Adipocyte (in vitro differentiated cells): Measurements from ENCODE around the gene KAT2B.
"Not testable (repeated sequence)": the region's sequence is repeated elsewhere in the genome, so short reads cannot be mapped to it uniquely, and the experiment has no call there.

Source experiments
- DNase-seq: peaks from one replicate; pipeline ENCODE4 v3.0.0-alpha.2; 2015; ENCODE audit warnings: low read depth
- H3K27me3 ChIP-seq: replicated peaks from 2 replicates; pipeline ENCODE4 v1.7.0; 2013; ENCODE audit warnings: mild to moderate bottlenecking, low read length, moderate library complexity; ENCODE audit not compliant: control insufficient read depth, insufficient read depth
- H3K36me3 ChIP-seq: 2 replicates; pipeline ENCODE4 v1.7.0; 2013; ENCODE audit warnings: low read length, mild to moderate bottlenecking, moderate library complexity; ENCODE audit not compliant: control insufficient read depth, insufficient read depth, severe bottlenecking
- H3K4me1 ChIP-seq: 2 replicates; pipeline ENCODE4 v1.7.0; 2013; ENCODE audit warnings: mild to moderate bottlenecking, low read length, moderate library complexity; ENCODE audit not compliant: control insufficient read depth, insufficient read depth
- H3K4me3 ChIP-seq: 2 replicates; pipeline ENCODE4 v1.7.0; 2013; ENCODE audit warnings: mild to moderate bottlenecking, low read length, moderate library complexity
- H3K9ac ChIP-seq: 2 replicates; pipeline ENCODE4 v1.7.0; 2013; ENCODE audit warnings: mild to moderate bottlenecking, low read length, moderate library complexity
- H3K9me3 ChIP-seq: 2 replicates; pipeline ENCODE4 v1.7.0; 2013; ENCODE audit warnings: mild to moderate bottlenecking, low read length, moderate library complexity; ENCODE audit not compliant: control insufficient read depth

KAT2B gene

DNA sequence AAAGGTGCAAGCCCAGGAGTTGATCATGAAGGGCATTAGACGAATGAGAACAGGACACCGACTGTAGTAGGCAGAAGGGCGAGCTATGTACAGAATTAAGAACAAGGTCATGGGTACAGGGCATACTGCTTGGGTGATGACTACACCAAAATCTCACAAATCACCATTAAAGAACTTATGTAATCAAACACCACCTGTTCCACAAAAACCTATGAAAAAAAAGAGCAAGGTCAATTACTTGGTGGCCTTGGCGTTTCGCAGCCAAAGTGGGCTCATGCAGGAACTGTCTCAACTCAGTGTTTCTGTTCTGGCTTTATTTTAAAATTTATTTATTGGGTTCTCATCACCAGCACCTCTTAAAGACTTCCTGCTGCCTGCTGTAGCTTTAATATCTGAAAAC lies 2.1 kb downstream of the KAT2B start:
- no peak for DNase-seq
- H3K36me3 ChIP-seq = no peaks in the 10 kb centered on the region
- H3K9ac ChIP-seq = no peak overlapping the region
- H3K9me3 ChIP-seq = no peaks in the 10 kb centered on the region
- H3K4me1 ChIP-seq = peaks cover 16% of the 10 kb centered on the region
- H3K27me3 ChIP-seq = no peaks in the 10 kb centered on the region
- H3K4me3 ChIP-seq = no peak overlapping the region

DNA sequence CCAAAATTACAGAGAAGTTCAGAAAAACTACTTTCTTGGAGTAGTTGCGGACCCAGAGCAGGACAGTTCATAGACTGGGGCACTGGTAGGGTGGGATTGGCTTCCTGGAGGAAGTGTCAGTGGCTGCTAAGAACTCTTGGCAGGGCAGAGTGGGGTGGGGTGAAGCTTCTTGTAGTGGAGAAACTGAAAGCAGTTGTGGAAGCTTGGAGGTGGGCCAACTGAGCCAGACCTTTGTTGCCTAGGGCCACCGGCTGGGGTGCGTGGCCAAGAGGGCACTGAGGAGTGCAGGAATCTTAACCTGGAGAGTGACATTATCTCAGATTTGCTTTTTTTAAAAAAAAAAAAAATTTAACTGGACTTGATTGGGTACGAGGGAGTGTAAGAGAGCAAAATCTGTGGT lies 3.1 kb downstream of the KAT2B start:
- peak; percentile 51 for DNase-seq
- peaks cover 26% of the 10 kb centered on the region for H3K4me1 ChIP-seq
- H3K27me3 ChIP-seq = no peaks in the 10 kb centered on the region
- no peaks in the 10 kb centered on the region for H3K9me3 ChIP-seq
- peak overlapping the region; percentile 71 for H3K4me3 ChIP-seq
- peak overlapping the region; percentile 81 for H3K9ac ChIP-seq
- H3K36me3 ChIP-seq = no peaks in the 10 kb centered on the region

DNA sequence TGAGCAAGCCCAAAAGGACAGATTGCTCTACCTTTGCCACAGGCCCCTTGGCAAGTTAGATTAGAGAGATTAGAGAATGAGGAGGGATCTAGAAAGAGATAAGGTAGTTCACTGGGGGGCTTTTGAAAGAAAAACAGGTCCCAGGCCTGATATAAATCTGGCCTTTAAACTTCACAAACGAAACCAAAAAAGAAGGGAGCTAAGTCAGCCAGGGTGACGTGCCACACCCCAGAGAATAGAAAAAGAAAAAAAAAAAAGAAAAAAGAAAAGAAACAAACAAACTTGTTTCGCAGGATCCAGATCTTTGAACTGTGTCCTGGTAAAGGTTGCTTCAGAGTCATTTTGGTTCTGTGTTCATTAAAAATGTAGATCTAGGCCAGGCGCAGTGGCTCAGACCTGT lies 3.6 kb downstream of the KAT2B start:
- Histone ChIP-seq H3K27me3 (no peaks in the 10 kb centered on the region), H3K9ac (peak overlapping the region; percentile 81), H3K4me1 (peaks cover 29% of the 10 kb centered on the region), H3K36me3 (no peaks in the 10 kb centered on the region), H3K4me3 (peak overlapping the region; percentile 71), H3K9me3 (no peaks in the 10 kb centered on the region)
- DNase-seq = no peak

DNA sequence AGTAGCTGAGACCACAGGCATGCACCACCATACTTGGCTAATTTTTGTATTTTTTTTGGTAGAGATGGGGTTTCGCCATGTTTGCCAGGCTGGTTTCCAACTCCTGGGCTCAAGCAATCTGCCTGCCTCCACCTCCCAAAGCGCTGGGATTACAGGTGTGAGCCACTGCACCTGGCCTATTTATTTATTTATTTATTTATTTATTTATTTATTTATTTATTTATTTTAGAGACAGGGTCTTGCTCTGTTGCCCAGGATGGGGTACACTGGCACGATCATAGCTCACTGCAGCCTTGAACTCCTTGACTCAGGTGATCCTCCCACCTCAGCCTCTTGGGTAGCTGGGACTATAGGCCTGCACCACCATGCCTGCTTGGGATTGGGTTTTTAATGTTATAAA lies 4.9 kb downstream of the KAT2B start:
- H3K4me3 ChIP-seq, H3K36me3 ChIP-seq, H3K27me3 ChIP-seq, DNase-seq, H3K9ac ChIP-seq, H3K9me3 ChIP-seq: not testable (repeated sequence)
- H3K4me1 ChIP-seq = peaks cover 29% of the 10 kb centered on the region

DNA sequence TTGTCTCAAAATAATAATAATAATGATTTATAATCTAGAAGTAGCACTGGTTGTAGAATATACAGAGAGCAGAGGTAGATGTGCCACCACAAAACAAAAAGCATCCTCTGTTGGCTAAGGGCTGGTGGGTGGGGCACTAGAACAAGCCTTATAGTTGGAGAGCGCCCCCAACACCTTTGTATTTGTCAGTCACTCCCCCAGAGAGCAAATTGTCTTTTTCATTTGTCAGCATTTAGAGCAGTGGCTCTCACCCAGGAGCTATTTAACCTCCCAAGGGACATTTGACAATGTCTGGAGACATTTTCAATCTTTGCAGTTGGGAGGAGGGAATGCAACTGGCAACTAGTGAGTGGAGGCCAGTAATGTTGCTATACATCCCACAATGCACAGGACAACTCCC lies 6.3 kb downstream of the KAT2B start:
- Histone ChIP-seq H3K36me3 (no peaks in the 10 kb centered on the region), H3K27me3 (no peaks in the 10 kb centered on the region), H3K4me3 (no peak overlapping the region), H3K9me3 (no peaks in the 10 kb centered on the region), H3K4me1 (peaks cover 29% of the 10 kb centered on the region), H3K9ac (no peak overlapping the region)
- DNase-seq = no peak

DNA sequence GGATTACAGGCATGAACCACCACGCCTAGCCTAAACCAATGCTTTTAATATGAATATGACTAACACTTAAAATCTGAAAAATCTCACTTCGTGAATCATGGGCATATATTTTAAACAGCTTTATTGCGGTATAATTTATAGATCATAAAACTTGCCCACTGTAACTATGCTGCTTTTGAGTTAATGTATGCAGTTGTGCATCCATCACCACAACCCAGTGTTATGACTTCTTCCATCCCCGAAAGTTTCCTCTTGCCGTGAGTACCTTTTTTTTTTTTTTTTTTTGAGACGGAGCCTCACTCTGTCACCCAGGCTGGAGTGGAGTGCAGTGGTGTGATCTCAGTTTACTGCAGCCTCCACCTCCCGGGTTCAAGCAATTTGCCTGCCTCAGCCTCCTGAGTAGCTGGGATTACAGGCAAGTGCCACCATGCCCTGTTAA lies 7.1 kb downstream of the KAT2B start:
- Histone ChIP-seq H3K9me3 (no peaks in the 10 kb centered on the region), H3K9ac (no peak overlapping the region), H3K36me3 (no peaks in the 10 kb centered on the region), H3K4me3 (no peak overlapping the region), H3K27me3 (no peaks in the 10 kb centered on the region), H3K4me1 (peaks cover 25% of the 10 kb centered on the region)
- no peak for DNase-seq

DNA sequence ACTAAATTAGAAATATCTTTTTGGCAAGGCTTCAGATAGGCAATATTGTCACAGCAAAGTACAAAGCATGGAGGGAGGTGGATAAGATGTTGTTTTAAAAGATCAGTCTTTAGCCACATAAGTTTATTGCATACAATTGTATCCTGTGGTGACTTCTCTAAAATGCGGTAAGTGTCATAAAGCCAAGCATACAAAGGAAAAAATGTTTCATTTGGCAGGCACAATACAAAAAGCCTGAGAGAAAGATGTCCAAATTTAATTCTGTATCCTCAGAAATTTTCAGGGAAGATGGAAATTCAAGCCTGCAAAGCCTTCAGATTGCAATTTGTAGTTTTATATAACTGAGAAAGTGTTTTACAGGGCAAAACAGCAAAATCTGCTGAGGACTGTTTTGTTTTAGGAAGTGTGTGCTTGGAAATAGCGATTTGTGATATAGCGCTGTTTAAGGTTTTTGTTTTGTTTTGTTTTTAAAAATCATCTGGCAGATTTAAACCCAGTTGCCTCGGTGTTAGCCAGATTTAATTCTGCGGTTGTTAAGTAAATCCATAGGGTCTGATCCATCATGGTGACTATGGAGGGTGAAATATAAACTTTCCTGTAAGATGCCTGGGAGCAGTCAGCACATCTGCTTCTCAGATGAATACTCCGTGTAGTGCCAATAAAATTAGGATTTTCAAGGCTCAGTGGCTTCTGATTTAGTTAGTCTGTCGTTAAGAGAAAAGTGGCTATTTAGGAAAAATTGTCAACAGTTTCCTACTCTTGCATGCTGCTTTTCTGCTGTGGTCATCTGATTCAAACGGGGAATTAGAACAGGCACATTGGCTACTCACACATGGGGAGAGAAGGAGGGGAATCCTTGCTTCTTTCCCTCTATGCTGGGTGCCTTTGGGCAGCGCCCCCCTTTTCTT lies 8.0 kb downstream of the KAT2B start:
- Histone ChIP-seq H3K9ac (peak overlapping the region; percentile 68), H3K4me3 (peak overlapping the region; percentile 66), H3K4me1 (peaks cover 22% of the 10 kb centered on the region), H3K9me3 (no peaks in the 10 kb centered on the region), H3K36me3 (no peaks in the 10 kb centered on the region), H3K27me3 (no peaks in the 10 kb centered on the region)
- peak; percentile 24 for DNase-seq

DNA sequence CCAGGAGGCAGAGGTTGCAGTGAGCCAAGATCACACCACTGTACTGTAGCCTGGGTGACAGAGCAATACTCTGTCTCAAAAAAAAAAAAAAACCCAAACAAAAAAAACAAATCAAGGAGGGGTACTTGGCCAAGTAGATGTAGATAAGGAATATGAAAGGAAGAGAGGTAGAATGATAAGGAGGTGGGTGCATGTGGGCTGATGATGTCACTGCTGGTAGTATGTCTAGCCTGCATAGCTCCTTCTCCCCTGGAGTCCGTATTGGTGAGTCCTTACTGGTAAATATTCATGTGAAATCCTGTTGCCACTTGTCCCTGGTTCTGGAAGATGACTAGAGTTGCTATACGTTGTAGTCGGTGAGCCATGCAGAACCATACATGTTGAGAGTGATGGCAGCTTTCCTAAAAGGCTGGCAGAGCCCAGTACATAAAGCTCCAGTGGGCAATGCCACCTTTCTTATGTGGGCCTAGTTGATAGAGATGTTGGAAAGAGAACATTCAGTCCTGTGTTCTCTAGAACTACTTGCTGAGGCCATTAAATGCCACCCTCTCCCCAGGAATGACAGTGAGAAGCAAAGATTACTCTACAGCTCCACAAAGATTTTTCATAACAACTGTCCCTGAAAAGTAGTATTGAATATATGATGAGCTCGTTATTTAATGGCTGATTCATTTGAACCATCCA lies 11.0 kb downstream of the KAT2B start:
- Histone ChIP-seq H3K9me3 (no peaks in the 10 kb centered on the region), H3K4me3 (no peak overlapping the region), H3K27me3 (no peaks in the 10 kb centered on the region), H3K9ac (no peak overlapping the region), H3K36me3 (no peaks in the 10 kb centered on the region), H3K4me1 (peaks cover 29% of the 10 kb centered on the region)
- no peak for DNase-seq

DNA sequence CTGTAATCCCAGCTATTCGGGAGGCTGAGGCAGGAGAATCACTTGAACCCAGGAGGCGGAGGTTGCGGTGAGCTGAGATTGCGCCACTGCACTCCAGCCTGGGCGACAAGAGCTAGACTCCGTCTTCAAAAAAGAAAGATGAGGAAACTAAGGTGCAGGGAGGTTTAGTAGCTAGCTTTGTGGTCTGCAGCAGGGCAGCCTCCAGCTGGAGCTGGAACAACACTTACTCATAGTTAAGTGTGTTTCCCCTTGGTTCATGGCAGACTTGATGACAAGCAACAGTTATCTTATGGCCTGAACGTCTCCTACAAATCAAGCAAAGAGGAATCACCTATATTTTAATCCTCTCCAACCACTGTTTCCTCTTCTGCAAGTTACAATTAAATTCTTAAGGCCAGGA lies 12.6 kb downstream of the KAT2B start:
- no peak for DNase-seq
- Histone ChIP-seq H3K9ac (no peak overlapping the region), H3K9me3 (no peaks in the 10 kb centered on the region), H3K4me3 (no peak overlapping the region), H3K4me1 (peaks cover 38% of the 10 kb centered on the region), H3K36me3 (no peaks in the 10 kb centered on the region), H3K27me3 (no peaks in the 10 kb centered on the region)

DNA sequence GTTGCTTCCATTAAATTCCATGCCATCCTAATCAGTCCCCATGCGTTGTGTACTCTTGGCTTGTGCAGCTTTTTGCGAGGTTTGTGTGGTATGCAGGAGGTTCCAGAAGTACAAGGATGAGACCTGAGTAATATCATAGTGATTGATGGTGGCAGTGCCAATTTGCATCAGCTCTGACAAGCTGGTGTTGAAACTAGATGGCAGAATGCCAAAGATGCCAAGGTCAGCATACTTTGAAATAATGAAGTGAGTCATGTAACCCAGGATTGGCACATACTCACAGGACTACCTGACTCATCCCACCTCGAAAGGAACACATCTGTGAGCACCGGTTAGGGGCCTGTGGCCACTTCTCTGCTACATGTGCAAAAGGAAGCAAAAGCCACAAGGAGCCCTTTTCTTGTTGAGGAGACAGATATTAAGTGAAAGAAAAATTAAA lies 14.3 kb downstream of the KAT2B start:
- DNase-seq = peak; percentile 89
- Histone ChIP-seq H3K27me3 (no peaks in the 10 kb centered on the region), H3K9ac (no peak overlapping the region), H3K4me1 (peaks cover 31% of the 10 kb centered on the region), H3K36me3 (no peaks in the 10 kb centered on the region), H3K4me3 (no peak overlapping the region), H3K9me3 (no peaks in the 10 kb centered on the region)

DNA sequence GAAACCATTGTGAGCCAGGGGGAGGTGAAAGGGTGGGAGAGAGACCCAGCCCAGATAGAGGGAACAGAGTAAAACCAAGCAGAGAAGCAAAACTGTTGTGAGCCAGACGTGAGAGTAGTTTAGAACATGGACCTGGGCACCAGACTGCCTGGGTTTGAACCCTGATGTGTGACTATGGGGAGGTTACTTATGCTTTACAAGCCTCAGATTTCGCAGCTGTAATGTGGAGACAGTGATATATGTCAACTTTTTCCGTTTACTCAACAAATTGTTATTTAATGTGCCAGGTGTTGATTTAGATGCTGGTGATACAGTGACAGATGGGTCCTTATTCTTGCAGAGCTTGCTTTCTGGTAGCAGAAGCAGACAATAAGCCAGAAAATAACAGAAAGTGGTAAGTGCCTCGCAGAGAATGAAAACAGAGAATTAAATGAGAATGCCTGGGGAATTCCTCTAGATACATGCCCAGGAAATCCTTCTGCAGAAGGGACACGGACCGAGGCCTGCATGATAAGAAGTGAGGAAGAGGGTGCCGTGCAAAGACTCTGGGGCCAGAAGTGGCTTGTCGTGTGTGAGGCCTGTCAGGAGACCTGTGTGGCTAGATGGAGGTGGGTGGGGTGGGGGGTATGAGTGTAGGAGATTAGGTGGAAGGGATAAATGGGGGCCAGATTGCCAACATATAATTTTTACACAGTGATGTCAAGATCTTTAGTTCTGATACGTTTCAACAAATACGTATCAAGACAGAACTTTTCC lies 15.0 kb downstream of the KAT2B start:
- no peaks in the 10 kb centered on the region for H3K27me3 ChIP-seq
- H3K36me3 ChIP-seq = no peaks in the 10 kb centered on the region
- H3K9ac ChIP-seq = no peak overlapping the region
- no peak for DNase-seq
- no peak overlapping the region for H3K4me3 ChIP-seq
- no peaks in the 10 kb centered on the region for H3K9me3 ChIP-seq
- peaks cover 31% of the 10 kb centered on the region for H3K4me1 ChIP-seq
